Activated CD8-positive, alpha-beta T cell treated with anti-CD3 and anti-CD28 coated beads, Interleukin-2, amount 10 ng/mL, durations not matched to agents 7 days and 5 days (primary cell): ENCODE measurements around the gene ENOX1. TPM values are rescaled to one million over a fixed set of nuclear protein-coding genes. Genes with fewer than 3 reads are reported as not detected.
"Not testable (repeated sequence)": the region's sequence is repeated elsewhere in the genome, so short reads cannot be mapped to it uniquely, and the experiment has no call there.

Experiments
- ATAC-seq: fragments of 150-1000 bp; cut with Tn5 transposase; one replicate; pipeline ENCODE4 v1.10.0; 2021; ENCODE audit warnings: moderate library complexity
- CTCF ChIA-PET: fragments of 350-600 bp; sonication (Branson Sonifier 250); formaldehyde crosslinking; loops from one replicate; lab custom pipeline; 2021; ENCODE audit warnings: antibody characterized with exemption; lab: Charles Lee
- POLR2A ChIA-PET: fragments of 350-600 bp; sonication (Branson Sonifier 250); formaldehyde crosslinking; loops from one replicate; lab custom pipeline; 2021; ENCODE audit warnings: antibody characterized with exemption; lab: Charles Lee
- DNase-seq: peaks from one replicate; pipeline ENCODE4 v3.0.0-alpha.2; 2020
- H3K27ac Mint-ChIP-seq: one replicate; pipeline ENCODE4 v1.8.0; 2021; ENCODE audit warnings: mild to moderate bottlenecking, mixed read lengths
- H3K27me3 Mint-ChIP-seq: one replicate; pipeline ENCODE4 v1.8.0; 2021; ENCODE audit warnings: low read depth, mixed read lengths
- H3K36me3 Mint-ChIP-seq: one replicate; pipeline ENCODE4 v1.8.0; 2021; ENCODE audit warnings: low read depth, mixed read lengths
- H3K4me1 Mint-ChIP-seq: one replicate; pipeline ENCODE4 v1.8.0; 2021; ENCODE audit warnings: low read depth, mixed read lengths
- H3K4me3 Mint-ChIP-seq: one replicate; pipeline ENCODE4 v1.8.0; 2021; ENCODE audit warnings: mild to moderate bottlenecking, mixed read lengths
- H3K9me3 Mint-ChIP-seq: one replicate; pipeline ENCODE4 v1.8.0; 2022; ENCODE audit warnings: mixed read lengths; ENCODE audit not compliant: insufficient read depth
- total RNA-seq, 2 experiments: library from RNA; stranded (reverse); gene quantifications; one replicate each; pipeline ENCODE4 v1.2.3, GENCODE V29; 2021

Gene ENOX1
- total RNA-seq, 2 experiments from 2014 or later = 0.08 TPM; not detected in 1

DNA sequence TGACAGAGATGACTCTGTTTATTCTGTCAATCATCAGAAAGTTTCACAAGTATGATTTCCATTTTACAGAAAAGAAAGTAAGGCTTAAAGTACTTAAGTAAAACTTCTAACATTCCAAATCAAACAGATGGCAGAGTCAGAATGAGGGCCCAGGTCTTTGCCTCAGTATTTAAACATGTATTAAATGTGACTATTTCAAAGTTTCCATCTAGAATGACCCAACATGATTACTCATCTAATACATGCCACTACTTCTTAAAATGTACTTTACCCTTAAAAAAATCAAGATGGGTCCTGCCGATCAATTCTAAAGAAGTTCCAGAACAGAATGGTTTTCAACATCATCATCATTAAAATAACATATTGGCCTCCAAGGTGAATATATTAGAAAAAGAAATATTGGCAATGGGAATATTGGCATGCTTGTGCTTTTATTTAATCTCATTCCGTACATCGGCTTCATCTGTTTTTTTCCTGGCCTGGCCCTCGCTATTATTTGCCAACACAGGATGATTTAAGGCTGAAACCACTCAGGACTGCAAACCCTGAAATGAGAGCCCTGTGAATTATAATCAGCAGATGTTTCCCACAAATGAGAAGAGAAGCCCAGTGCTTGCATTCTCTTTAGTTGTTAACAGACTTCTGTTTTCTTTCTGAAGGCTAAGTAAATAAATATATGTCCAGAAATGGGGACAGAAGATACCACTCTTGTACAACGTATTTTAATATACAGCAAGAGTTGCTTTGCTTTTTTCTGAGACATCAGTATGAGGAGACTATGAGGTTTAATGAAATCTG lies 423.4 kb downstream of the ENOX1 start:
- Mint-ChIP-seq H3K4me1 (peaks cover 11% of the 10 kb centered on the region), H3K9me3 (no peaks in the 10 kb centered on the region), H3K36me3 (no peaks in the 10 kb centered on the region), H3K27me3 (no peaks in the 10 kb centered on the region), H3K27ac (no peak overlapping the region), H3K4me3 (no peak overlapping the region)
- no peak for ATAC-seq
- ChIA-PET CTCF (no interaction called here), POLR2A (no interaction called here)
- DNase-seq = no peak

DNA sequence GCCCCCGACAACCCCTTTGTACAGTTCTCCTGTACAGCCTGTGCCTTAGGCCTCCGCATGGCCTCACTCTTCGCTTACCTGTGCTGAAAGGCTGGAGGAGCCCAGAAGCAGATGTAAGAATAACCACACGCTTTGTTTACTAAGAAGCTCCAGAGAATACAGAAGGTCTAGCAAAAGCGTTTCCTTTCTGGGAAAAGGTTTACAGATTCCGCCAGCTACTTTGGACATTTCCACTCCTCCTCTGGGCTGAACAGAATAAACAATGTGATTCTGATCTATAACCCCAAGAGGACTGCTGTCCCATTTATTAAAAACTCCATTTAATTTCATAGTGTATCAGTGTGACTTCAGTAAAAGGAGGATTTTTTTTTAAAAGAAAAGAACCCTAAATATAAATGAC lies 424.2 kb downstream of the ENOX1 start:
- ChIA-PET CTCF (no interaction called here), POLR2A (no interaction called here)
- H3K36me3 Mint-ChIP-seq = no peaks in the 10 kb centered on the region
- peaks cover 6% of the 10 kb centered on the region for H3K4me1 Mint-ChIP-seq
- DNase-seq (no peak), ATAC-seq (no peak)
- H3K27me3 Mint-ChIP-seq = no peaks in the 10 kb centered on the region
- no peaks in the 10 kb centered on the region for H3K9me3 Mint-ChIP-seq
- H3K4me3 Mint-ChIP-seq = no peak overlapping the region
- H3K27ac Mint-ChIP-seq = no peak overlapping the region

- POLR2A ChIA-PET = no interaction called here
- no peaks in the 10 kb centered on the region for H3K9me3 Mint-ChIP-seq
- ATAC-seq (no peak), DNase-seq (no peak)
- CTCF ChIA-PET = no interaction called here
- no peaks in the 10 kb centered on the region for H3K36me3 Mint-ChIP-seq
- H3K27ac Mint-ChIP-seq = no peak overlapping the region
- no peak overlapping the region for H3K4me3 Mint-ChIP-seq
- no peaks in the 10 kb centered on the region for H3K27me3 Mint-ChIP-seq
- H3K4me1 Mint-ChIP-seq = peaks cover 7% of the 10 kb centered on the region
These were observed 425.7 kb downstream of the ENOX1 start for GRCh38 chr13:43360892-43361610.

- H3K27ac Mint-ChIP-seq = no peak overlapping the region
These were observed 426.6 kb downstream of the ENOX1 start for GRCh38 chr13:43360171-43360570.

GRCh38 chr13:43359536-43359935 lies 427.2 kb downstream of the ENOX1 start:
- ChIA-PET POLR2A (no interaction called here), CTCF (interaction anchor here (0.6 kb wide), 1 partner anchor 33 kb away, joined by 4 read pairs; no protein-coding TSS in a partner anchor)
- Mint-ChIP-seq H3K4me1 (peaks cover 7% of the 10 kb centered on the region), H3K4me3 (no peak overlapping the region), H3K9me3 (no peaks in the 10 kb centered on the region), H3K27ac (no peak overlapping the region), H3K36me3 (no peaks in the 10 kb centered on the region), H3K27me3 (no peaks in the 10 kb centered on the region)
- ATAC-seq = no peak
- DNase-seq = no peak

More at GRCh38 chr13:43360171-43360570, 426.6 kb downstream of the ENOX1 start:
- no peak for ATAC-seq
- H3K4me1 Mint-ChIP-seq = peaks cover 7% of the 10 kb centered on the region
- no peaks in the 10 kb centered on the region for H3K36me3 Mint-ChIP-seq
- no peaks in the 10 kb centered on the region for H3K9me3 Mint-ChIP-seq
- no peak for DNase-seq
- no peak overlapping the region for H3K4me3 Mint-ChIP-seq
- H3K27me3 Mint-ChIP-seq = no peaks in the 10 kb centered on the region
- POLR2A ChIA-PET = no interaction called here
- CTCF ChIA-PET = no interaction called here

DNA sequence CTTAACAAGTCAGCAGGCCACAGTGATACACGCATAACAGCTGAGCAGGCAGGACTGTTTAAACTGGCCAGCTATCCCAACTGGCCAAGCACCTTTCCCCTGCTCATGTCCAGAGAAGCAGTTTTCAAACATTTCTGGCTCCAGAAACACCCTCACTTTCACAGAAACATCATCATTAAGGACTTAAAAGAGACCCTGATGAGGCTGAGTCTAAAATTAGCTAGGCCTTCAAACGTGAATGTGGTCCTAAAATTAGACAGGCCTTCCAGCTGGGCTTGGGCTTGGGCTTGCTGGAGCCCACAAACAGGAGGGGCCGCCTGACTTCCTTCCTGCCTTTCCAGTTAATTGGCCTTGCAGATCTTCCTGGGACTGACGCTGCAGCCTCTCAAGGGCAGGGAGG lies 429.2 kb downstream of the ENOX1 start:
- no peak for DNase-seq
- Mint-ChIP-seq H3K9me3 (no peaks in the 10 kb centered on the region), H3K4me1 (peaks cover 7% of the 10 kb centered on the region), H3K27ac (peak overlapping the region; percentile 43), H3K4me3 (no peak overlapping the region), H3K36me3 (no peaks in the 10 kb centered on the region), H3K27me3 (no peaks in the 10 kb centered on the region)
- ATAC-seq = no peak
- ChIA-PET CTCF (no interaction called here), POLR2A (no interaction called here)

DNA sequence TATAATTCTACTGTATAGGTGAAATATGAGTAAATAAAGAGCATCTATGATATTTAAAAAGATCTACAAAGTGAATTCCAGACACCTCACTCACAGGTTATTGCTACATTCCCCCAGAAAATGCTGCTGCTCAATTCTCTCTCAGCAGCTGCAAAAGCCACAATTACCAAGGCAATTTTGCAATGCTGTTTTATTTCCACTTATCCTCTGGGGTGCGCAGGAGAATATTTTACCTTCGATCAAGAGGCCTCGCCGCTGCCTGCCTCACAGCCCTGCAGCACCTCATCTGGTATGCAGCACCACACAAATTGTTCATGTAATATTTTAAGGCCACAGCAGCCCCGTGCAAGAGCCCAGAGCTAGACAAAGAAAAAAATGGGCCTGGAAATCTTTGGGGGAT lies 430.2 kb downstream of the ENOX1 start:
- Mint-ChIP-seq H3K4me1 (peaks cover 7% of the 10 kb centered on the region), H3K27ac (no peak overlapping the region), H3K27me3 (no peaks in the 10 kb centered on the region), H3K36me3 (no peaks in the 10 kb centered on the region), H3K9me3 (no peaks in the 10 kb centered on the region), H3K4me3 (no peak overlapping the region)
- ATAC-seq (no peak), DNase-seq (no peak)
- ChIA-PET POLR2A (no interaction called here), CTCF (no interaction called here)

DNA sequence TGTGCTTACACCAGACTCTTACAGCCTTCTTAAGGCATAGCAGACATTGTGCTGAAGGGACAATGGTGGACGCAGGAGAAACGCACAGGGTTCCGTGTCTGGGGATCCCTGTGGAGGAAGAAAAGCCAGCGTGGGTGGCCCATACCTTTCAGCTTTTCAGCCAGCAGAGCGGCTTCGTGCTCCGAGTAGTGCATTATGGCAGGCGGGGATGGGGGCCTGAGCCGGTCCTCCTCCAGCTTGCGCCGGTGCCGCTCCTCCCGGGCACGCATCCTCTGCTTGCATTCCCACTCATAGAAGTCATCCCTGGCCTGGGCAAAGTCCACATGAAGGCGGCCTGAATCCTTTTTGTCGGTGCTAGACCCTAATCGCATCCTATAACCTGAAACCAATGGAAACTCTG lies 431.0 kb downstream of the ENOX1 start:
- Mint-ChIP-seq H3K27me3 (no peaks in the 10 kb centered on the region), H3K4me3 (no peak overlapping the region), H3K4me1 (peaks cover 7% of the 10 kb centered on the region), H3K36me3 (no peaks in the 10 kb centered on the region), H3K9me3 (no peaks in the 10 kb centered on the region), H3K27ac (no peak overlapping the region)
- POLR2A ChIA-PET = no interaction called here
- ATAC-seq (no peak), DNase-seq (no peak)
- CTCF ChIA-PET = no interaction called here

DNA sequence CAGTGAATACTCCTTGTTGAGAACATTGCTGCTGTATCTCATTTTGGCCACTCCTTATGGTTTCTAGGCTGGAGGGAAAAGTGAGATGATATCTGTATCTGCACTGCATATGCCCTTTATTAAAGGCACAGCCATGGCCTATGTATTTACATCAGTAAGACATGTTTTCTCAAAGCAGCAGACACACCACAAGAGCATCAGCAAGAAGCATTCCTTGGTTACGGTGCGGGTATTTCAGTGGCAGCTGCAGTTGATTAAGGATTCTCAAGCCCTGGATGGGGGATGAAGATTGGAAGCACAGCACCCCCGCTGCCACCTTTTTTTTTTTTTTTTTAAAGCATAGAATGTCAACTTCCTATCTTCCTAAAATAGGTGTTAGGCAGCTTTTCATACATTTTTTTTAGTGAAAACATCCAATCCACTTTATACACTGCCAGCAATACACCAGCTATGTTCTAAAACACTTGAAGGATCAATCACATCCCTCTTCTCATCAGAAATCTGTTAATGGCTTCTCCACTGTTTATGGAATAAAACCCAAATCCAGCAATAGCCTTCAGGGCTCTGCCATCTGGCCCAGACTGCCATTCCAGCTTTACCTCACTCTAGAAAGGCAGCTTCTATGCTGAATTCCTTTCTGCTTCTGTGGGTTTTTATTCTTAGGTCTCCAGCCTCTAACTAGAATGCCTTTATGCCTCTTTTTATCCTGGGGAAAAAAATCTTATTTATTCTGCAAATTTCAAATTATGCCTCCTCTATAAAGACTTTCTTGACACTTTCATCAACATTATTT lies 432.4 kb downstream of the ENOX1 start:
- Mint-ChIP-seq H3K27me3 (no peaks in the 10 kb centered on the region), H3K9me3 (no peaks in the 10 kb centered on the region), H3K4me1 (peaks cover 7% of the 10 kb centered on the region), H3K27ac (no peak overlapping the region), H3K36me3 (no peaks in the 10 kb centered on the region), H3K4me3 (no peak overlapping the region)
- DNase-seq = no peak
- CTCF ChIA-PET = interaction anchor here (0.6 kb wide), 1 partner anchor 436 kb away, joined by 3 read pairs; no protein-coding TSS in a partner anchor
- ATAC-seq = no peak
- POLR2A ChIA-PET = no interaction called here

DNA sequence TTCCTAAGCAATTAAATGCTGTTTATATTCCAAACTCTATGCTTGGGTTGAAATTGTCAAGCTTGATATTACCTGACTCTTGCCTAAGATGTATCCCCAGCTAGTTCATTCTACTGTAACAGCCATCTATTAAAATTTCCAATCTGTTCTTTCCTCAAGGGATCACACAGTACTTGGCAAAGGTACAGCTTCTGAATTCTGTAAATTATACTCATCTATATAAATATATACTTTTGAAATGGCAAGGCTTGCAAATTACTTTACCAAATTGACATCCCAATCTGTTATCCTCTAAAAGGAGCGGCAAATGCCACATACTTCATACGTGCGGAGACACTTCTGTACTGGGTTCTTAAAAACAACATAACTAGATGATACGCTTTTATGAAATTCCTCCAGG lies 433.1 kb downstream of the ENOX1 start:
- Mint-ChIP-seq H3K4me1 (peaks cover 7% of the 10 kb centered on the region), H3K27ac (no peak overlapping the region), H3K4me3 (no peak overlapping the region), H3K36me3 (no peaks in the 10 kb centered on the region), H3K9me3 (no peaks in the 10 kb centered on the region), H3K27me3 (no peaks in the 10 kb centered on the region)
- DNase-seq = no peak
- ChIA-PET POLR2A (no interaction called here), CTCF (interaction anchor here (0.6 kb wide), 1 partner anchor 437 kb away, joined by 3 read pairs; no protein-coding TSS in a partner anchor)
- no peak for ATAC-seq

- POLR2A ChIA-PET, H3K4me3 Mint-ChIP-seq, H3K9me3 Mint-ChIP-seq, H3K4me1 Mint-ChIP-seq, H3K36me3 Mint-ChIP-seq, H3K27me3 Mint-ChIP-seq, CTCF ChIA-PET, ATAC-seq, H3K27ac Mint-ChIP-seq, DNase-seq: not testable (repeated sequence)
These were observed 435.2 kb downstream of the ENOX1 start for GRCh38 chr13:43351612-43352011.

DNA sequence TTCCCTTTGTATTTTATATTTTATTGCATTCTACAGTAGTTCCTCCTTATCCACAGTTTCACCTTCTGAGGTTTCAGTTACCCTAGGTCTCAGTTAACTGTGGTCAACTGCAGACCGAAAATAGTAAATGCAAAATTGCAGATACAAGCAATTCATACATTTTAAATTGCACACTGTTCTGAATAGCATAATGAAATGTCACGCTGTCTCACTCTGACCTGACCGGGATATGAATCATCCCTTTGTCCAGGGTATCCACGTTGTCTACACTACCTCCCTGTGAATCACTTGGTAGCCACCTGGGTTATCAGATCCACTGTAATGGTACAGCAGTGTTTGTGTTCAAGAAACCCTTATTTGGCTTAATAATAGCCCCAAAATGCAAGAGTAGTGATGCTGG lies 438.4 kb downstream of the ENOX1 start:
- Mint-ChIP-seq H3K27ac (no peak overlapping the region), H3K4me1 (no peaks in the 10 kb centered on the region), H3K4me3 (no peak overlapping the region), H3K36me3 (no peaks in the 10 kb centered on the region), H3K27me3 (peaks cover 22% of the 10 kb centered on the region), H3K9me3 (no peaks in the 10 kb centered on the region)
- ChIA-PET POLR2A (no interaction called here), CTCF (no interaction called here)
- ATAC-seq (no peak), DNase-seq (no peak)
